ENCODE data around the gene OR6C2.
"Not testable (repeated sequence)": the region's sequence is repeated elsewhere in the genome, so short reads cannot be mapped to it uniquely, and the experiment has no call there.

OR6C2 gene

DNA sequence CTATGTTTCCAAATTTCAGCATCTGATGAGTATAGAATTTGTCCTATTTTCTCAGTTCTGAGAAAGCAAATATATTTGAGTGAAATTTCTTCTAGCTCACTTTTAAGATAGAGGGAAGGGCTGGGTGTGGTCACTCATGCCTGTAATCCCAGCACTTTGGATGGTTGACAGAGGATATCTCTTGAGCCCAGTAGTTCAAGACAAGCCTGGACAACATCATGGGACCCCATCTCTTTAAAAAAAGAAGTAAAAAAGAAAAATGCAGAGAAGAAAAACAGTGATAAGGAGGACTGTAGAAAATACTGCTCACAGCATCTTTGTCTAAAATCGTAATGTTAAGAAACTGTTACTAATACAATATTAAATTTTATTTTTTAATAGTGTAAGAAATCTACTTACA is 28.4 kb downstream of the OR6C2 start:
- no peak for DNase-seq (ENCODE audit: low spot score)

- DNase-seq (ENCODE audit: low spot score) = not testable (repeated sequence)
Observed at GRCh38 chr12:55479136-55479535, 35.3 kb downstream of the OR6C2 start.

- not testable (repeated sequence) for DNase-seq (ENCODE audit: low spot score)
Observed at GRCh38 chr12:55484284-55484683, 40.4 kb downstream of the OR6C2 start.

DNA sequence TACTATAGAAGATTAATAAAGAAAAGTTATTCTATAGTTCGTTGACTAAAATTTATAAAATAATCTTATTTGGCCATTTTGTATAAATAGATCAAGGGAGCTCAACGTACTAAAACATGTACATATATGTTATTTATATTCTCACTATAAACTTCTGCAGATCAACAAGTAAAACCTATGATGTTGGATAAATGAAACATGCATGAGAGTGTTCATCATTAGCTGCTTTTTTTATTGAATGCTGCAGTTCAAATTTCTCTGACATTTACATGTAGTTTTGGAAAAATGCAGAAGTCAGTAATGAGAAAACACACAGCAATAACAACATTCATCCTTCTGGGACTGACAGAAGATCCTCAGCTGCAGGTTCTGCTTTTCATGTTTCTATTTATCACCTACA is 48.2 kb downstream of the OR6C2 start, which contains the start of gene OR6C68:
Gene OR6C68 (plus strand): TSS at position 301 of the 400 bp plus-strand sequence. CDS start 0 bp downstream, at position 301.
- no peak for DNase-seq (ENCODE audit: low spot score)

GRCh38 chr12:55495490-55495889 is 51.6 kb downstream of the OR6C2 start:
- DNase-seq (ENCODE audit: low spot score) = no peak

GRCh38 chr12:55499231-55499630 is 55.4 kb downstream of the OR6C2 start:
- no peak for DNase-seq (ENCODE audit: low spot score)

GRCh38 chr12:55499810-55500252 is 56.0 kb downstream of the OR6C2 start:
- DNase-seq (ENCODE audit: low spot score) = no peak

DNA sequence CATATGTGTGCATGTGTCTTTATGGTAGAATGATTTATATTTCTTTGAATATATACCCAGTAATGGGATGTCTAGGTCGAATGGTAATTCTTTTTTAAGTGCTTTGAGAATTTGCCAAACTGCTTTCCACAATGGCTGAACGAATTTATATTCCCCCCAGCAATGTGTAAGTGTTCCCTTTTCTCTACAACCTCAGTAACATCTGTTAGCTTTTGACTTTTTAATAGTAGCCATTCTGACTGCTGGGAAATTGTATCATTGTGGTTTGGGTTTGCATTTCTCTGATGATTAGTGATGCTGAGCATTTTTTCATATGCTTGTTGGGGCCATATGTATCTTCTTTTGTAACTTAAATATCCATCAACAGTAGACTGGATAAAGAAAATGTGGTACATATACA is 57.7 kb downstream of the OR6C2 start:
- DNase-seq (ENCODE audit: low spot score) = no peak

Data from left forelimb (tissue), 1 donor.